Ishikawa (cell line): ENCODE data around the gene SNAI3.

ENCODE experiments used
- CEBPB ChIP-seq: IDR thresholded peaks from 2 replicates; pipeline ENCODE4 v1.6.1; 2012
- CREB1 ChIP-seq: IDR thresholded peaks from 2 replicates; pipeline ENCODE4 v1.6.1; 2012; ENCODE audit warnings: low read depth
- EGR1 ChIP-seq: IDR thresholded peaks from 2 replicates; pipeline ENCODE4 v1.6.1; 2012
- EP300 ChIP-seq: IDR thresholded peaks from 2 replicates; pipeline ENCODE4 v1.6.1; 2012; ENCODE audit warnings: borderline replicate concordance
- FOXM1 ChIP-seq: IDR thresholded peaks from 2 replicates; pipeline ENCODE4 v1.6.1; 2012; ENCODE audit warnings: low read depth, borderline replicate concordance
- NFIC ChIP-seq: IDR thresholded peaks from 2 replicates; pipeline ENCODE4 v1.6.1; 2012
- RAD21 ChIP-seq: IDR thresholded peaks from 2 replicates; pipeline ENCODE4 v1.6.1; 2012; ENCODE audit warnings: low read depth
- TAF1 ChIP-seq: IDR thresholded peaks from 2 replicates; pipeline ENCODE4 v1.6.1; 2012; ENCODE audit warnings: low read depth, mild to moderate bottlenecking
- TCF12 ChIP-seq: IDR thresholded peaks from 2 replicates; pipeline ENCODE4 v1.6.1; 2012; ENCODE audit warnings: low read depth
- TEAD4 ChIP-seq: IDR thresholded peaks from 2 replicates; pipeline ENCODE4 v1.6.1; 2012
- YY1 ChIP-seq: IDR thresholded peaks from 2 replicates; pipeline ENCODE4 v1.6.1; 2012; ENCODE audit warnings: low read depth
- ZBTB7A ChIP-seq: IDR thresholded peaks from 2 replicates; pipeline ENCODE4 v1.6.1; 2012; ENCODE audit warnings: low read depth
- TF ChIP-seq, protein P1 (sequence below): IDR thresholded peaks from 2 replicates; pipeline ENCODE4 v1.6.1; 2012
- TF ChIP-seq, protein P2 (sequence below): IDR thresholded peaks from 2 replicates; pipeline ENCODE4 v1.6.1; 2012
- TF ChIP-seq, protein P3 (sequence below): IDR thresholded peaks from 2 replicates; pipeline ENCODE4 v1.6.1; 2012; ENCODE audit warnings: low read depth, mild to moderate bottlenecking

SNAI3 gene

DNA sequence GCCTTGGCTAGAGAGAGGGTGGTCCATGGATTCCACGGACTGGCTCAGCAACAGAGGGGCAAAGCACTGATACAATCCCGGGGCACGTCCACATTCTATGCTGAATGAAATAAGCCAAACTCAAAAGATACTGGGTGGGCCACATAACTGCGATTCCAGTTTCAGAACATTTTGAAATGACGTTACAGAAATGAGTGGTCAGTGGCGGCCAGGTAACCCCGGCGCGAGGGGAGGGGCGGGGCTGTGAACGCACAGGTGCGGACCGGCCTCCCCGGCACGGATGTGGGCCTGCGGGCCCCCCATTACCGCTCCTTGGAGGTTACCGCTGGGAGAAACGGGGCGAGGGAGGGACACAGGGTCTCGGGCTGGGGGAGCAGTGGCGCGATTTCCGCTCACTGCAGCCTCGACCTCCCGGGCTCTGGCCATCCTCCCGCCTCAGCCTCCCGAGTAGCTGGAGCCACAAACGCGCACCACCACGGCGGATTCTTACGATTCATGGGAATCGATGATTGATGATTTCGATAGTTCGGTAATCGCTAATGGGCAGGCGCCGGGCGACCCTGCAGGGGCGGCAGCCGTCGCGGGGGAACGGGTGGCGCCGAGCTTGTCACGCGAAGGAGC, 24.0 kb downstream of the SNAI3 start:
- no peak for TF ChIP-seq NFIC

- TF ChIP-seq RAD21 (no peak), CEBPB (no peak), TAF1 (no peak), EGR1 (no peak), YY1 (no peak), TEAD4 (no peak), CREB1 (no peak), FOXM1 (no peak), NFIC (no peak), TCF12 (no peak)
- TF ChIP-seq, protein P1, sequence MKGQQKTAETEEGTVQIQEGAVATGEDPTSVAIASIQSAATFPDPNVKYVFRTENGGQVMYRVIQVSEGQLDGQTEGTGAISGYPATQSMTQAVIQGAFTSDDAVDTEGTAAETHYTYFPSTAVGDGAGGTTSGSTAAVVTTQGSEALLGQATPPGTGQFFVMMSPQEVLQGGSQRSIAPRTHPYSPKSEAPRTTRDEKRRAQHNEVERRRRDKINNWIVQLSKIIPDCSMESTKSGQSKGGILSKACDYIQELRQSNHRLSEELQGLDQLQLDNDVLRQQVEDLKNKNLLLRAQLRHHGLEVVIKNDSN, result no peak
- TF ChIP-seq, protein P2, sequence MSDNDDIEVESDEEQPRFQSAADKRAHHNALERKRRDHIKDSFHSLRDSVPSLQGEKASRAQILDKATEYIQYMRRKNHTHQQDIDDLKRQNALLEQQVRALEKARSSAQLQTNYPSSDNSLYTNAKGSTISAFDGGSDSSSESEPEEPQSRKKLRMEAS, result no peak
- TF ChIP-seq, protein P3, sequence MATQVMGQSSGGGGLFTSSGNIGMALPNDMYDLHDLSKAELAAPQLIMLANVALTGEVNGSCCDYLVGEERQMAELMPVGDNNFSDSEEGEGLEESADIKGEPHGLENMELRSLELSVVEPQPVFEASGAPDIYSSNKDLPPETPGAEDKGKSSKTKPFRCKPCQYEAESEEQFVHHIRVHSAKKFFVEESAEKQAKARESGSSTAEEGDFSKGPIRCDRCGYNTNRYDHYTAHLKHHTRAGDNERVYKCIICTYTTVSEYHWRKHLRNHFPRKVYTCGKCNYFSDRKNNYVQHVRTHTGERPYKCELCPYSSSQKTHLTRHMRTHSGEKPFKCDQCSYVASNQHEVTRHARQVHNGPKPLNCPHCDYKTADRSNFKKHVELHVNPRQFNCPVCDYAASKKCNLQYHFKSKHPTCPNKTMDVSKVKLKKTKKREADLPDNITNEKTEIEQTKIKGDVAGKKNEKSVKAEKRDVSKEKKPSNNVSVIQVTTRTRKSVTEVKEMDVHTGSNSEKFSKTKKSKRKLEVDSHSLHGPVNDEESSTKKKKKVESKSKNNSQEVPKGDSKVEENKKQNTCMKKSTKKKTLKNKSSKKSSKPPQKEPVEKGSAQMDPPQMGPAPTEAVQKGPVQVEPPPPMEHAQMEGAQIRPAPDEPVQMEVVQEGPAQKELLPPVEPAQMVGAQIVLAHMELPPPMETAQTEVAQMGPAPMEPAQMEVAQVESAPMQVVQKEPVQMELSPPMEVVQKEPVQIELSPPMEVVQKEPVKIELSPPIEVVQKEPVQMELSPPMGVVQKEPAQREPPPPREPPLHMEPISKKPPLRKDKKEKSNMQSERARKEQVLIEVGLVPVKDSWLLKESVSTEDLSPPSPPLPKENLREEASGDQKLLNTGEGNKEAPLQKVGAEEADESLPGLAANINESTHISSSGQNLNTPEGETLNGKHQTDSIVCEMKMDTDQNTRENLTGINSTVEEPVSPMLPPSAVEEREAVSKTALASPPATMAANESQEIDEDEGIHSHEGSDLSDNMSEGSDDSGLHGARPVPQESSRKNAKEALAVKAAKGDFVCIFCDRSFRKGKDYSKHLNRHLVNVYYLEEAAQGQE, result no peak
Measured at GRCh38 chr16:88661468-88661867, 24.8 kb downstream of the SNAI3 start.

- TF ChIP-seq EP300 (no peak), TAF1 (no peak), NFIC (no peak), RAD21 (no peak), YY1 (no peak), FOXM1 (no peak), CEBPB (no peak), ZBTB7A (no peak)
- TF ChIP-seq, protein P1, result no peak
Measured at GRCh38 chr16:88659160-88659559, 27.1 kb downstream of the SNAI3 start.

- no peak for TF ChIP-seq CREB1
- TF ChIP-seq, protein P3, result no peak
- no peak for TF ChIP-seq FOXM1
- no peak for TF ChIP-seq NFIC
- no peak for TF ChIP-seq TAF1
- TF ChIP-seq EGR1, result no peak
- TF ChIP-seq, protein P1, result no peak
- TF ChIP-seq TEAD4, result no peak
- TF ChIP-seq YY1, result no peak
- TF ChIP-seq, protein P2, result no peak
- TF ChIP-seq RAD21, result no peak
Measured at GRCh38 chr16:88658714-88659113, 27.6 kb downstream of the SNAI3 start.

- TF ChIP-seq, protein P3, result no peak
- no peak for TF ChIP-seq RAD21
- TF ChIP-seq TAF1, result no peak
- no peak for TF ChIP-seq CREB1
- no peak for TF ChIP-seq NFIC
- TF ChIP-seq TCF12, result no peak
- no peak for TF ChIP-seq EGR1
- no peak for TF ChIP-seq ZBTB7A
Measured at GRCh38 chr16:88657371-88657770, 28.9 kb downstream of the SNAI3 start.
